GM10266 (cell line): Measurements from ENCODE around the gene PITX1.

Experiments
- DNase-seq: peaks from one replicate; pipeline ENCODE4 v3.0.0; 2012; ENCODE audit errors: extremely low spot score
- TF ChIP-seq, protein P1 (sequence below): IDR thresholded peaks from 2 replicates; pipeline ENCODE4 v1.5.1; 2012; ENCODE audit warnings: mild to moderate bottlenecking, low read depth; ENCODE audit not compliant: control insufficient read depth, insufficient read depth; ENCODE audit errors: missing control alignments

Gene PITX1

GRCh38 chr5:135061001-135061400, 27.0 kb upstream of the PITX1 start:
- TF ChIP-seq, protein P1, sequence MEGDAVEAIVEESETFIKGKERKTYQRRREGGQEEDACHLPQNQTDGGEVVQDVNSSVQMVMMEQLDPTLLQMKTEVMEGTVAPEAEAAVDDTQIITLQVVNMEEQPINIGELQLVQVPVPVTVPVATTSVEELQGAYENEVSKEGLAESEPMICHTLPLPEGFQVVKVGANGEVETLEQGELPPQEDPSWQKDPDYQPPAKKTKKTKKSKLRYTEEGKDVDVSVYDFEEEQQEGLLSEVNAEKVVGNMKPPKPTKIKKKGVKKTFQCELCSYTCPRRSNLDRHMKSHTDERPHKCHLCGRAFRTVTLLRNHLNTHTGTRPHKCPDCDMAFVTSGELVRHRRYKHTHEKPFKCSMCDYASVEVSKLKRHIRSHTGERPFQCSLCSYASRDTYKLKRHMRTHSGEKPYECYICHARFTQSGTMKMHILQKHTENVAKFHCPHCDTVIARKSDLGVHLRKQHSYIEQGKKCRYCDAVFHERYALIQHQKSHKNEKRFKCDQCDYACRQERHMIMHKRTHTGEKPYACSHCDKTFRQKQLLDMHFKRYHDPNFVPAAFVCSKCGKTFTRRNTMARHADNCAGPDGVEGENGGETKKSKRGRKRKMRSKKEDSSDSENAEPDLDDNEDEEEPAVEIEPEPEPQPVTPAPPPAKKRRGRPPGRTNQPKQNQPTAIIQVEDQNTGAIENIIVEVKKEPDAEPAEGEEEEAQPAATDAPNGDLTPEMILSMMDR = no peak
- no peak for DNase-seq

DNA sequence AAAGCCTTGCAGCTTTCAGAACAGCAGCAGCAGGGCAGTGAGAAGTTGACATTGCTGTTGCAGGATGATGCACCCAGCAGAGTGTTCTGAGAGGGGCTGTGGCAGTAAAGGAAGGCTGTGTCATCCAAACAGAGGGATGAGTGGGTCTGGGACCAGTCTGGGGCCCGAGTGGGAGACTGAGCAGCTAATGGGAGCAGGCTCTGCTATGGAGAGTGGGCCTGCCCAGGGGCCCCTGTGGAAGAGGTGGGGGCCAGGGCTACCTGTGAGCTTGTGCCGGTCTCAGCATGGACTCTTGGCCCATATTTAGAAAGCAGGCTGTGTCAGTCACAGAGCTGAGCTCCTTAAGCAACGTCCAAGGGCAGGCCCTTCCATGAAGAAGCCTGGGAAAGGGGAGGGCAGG, 26.0 kb upstream of the PITX1 start:
- no peak for DNase-seq
- TF ChIP-seq, protein P1 = no peak

DNA sequence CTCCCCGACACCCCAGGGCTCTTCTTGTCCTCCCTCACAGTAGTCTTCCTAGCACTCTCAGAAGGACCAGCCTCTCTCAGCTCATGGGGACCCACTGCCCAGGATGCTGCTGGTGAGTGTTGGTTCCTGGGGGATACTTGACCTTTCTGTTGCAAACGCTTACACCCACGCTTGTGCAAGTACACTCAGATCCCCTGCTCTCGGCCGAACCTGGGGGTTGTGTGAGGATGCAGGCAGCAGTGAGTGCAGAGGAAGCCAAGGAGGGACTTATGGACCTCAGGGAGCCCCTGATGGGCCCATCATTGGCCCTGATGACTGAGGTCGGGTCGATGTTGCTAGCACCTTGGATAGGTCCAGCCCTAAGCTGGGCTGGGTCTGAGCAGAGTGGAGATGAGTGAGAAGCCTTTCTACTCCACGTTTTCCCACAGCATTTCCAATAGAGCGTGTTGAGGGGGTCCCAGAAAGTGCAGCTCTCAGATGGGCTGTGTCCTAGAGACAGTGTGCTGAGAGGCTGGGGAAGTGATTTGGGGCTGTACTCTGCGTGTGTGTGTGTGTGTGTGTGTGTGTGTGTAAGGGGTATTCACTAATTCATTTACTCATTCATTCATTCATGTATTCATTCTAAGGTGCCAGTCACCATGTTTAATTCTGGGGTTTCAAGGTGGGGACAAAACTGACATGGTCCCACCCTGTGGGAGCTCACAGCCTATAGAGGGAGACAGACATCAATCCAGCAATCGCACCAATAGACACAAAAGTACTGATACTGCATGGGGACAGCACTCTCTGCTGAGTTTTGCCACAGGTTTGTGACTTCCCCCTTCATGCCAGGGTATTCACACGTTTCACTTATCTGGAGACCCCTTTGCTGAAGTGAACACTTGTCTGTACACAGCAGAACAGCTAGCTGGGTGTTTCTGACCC, 25.2 kb upstream of the PITX1 start:
- DNase-seq = no peak
- TF ChIP-seq, protein P1 = no peak

DNA sequence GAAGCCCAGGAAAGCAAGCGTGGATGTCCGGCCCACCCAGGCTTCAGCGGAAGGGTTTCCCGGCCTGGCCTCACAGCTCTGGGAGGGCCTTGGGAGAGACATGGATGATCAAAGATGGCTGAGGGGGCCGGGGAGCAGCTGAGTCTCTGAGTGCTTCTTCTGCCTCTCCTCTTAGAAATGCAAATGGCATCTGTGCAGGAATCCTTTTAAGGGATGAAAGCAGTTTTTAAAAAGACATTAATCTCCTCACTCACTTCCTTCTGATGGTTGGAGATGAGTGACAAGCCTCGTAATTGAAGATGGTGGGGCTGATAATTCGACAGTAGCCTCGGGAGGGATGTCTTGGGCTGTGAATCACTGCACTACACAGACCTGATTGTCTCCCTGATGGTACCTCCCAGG, 24.3 kb upstream of the PITX1 start:
- DNase-seq = no peak
- TF ChIP-seq, protein P1 = no peak

DNA sequence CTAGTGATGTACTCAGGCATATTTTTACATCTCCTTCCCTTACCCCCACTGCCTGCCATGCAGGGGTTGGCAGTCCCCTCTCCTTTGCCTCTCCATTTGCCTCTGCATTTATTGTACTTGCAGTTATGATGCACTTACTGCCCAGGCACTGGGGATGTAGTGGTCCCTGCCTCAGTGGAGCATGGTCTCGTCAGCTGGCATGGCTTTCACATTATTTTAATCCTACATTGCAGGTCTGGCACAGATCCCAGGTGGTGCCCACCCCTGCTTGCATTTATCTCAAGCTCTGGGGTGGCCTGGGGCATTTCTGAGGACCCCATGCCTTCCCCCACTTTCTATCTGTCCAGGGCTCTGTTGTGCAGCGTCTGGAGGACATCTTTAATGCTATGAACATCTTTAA, 23.2 kb upstream of the PITX1 start:
- TF ChIP-seq, protein P1 = no peak
- DNase-seq = no peak

GRCh38 chr5:135056316-135057030, 22.4 kb upstream of the PITX1 start:
- DNase-seq = no peak
- TF ChIP-seq, protein P1 = no peak

DNA sequence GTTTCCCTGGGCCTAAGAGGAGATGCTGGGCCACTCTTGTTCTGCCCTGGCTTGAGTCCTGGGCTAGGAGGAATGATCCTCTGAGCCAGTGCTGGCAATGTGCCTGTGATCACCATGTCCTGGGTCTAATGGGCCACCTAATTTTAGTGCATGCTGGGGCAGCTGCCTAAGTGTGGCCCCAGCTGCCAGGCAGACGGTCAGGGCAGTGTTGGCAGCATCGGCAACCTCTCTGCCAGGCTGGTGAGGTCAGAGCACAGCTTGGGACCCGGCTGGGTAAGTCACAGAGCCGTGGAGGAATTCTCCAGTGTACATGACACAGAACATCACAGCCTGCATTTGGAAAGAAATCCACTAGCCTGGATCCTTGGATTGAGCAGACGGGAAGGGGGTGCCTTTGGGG, 21.4 kb upstream of the PITX1 start:
- DNase-seq = no peak
- TF ChIP-seq, protein P1 = no peak
